Bronchial epithelial cell (primary cell): ENCODE measurements around the gene TSPAN2. TPM values are rescaled to one million over a fixed set of nuclear protein-coding genes. Genes with fewer than 3 reads are reported as not detected.

Experiments used
- DNase-seq: peaks from one replicate; pipeline ENCODE4 v3.0.0-alpha.2; 2010; ENCODE audit warnings: low read depth
- FAIRE-seq: peaks from 2 replicates; lab custom pipeline; 2011; peaks lifted over from hg19 to GRCh38; lab: Jason Lieb, UNC
- H3K27me3 ChIP-seq: 2 replicates; pipeline ENCODE4 v1.5.1; 2011; ENCODE audit warnings: low read length; ENCODE audit not compliant: control insufficient read depth, insufficient read depth
- H3K36me3 ChIP-seq: 2 replicates; pipeline ENCODE4 v1.5.1; 2011; ENCODE audit warnings: low read length; ENCODE audit not compliant: control insufficient read depth, insufficient read depth
- H3K4me3 ChIP-seq: 2 replicates; pipeline ENCODE4 v1.5.1; 2011; ENCODE audit warnings: mild to moderate bottlenecking, low read depth, low read length, control low read depth
- CTCF ChIP-seq: IDR thresholded peaks from 2 replicates; pipeline ENCODE4 v1.5.1; 2011; ENCODE audit warnings: mild to moderate bottlenecking, moderate library complexity, low read length, control low read depth, inconsistent platforms; ENCODE audit not compliant: insufficient read depth, severe bottlenecking
- total RNA-seq: library from RNA; depleted of rRNA; stranded (reverse); fragments of >200 nt; gene quantifications from 2 replicates; pipeline ENCODE4 v1.2.1, GENCODE V29; 2014

The TSPAN2 gene
- total RNA-seq, 1 donor from 2014 or later = 0.26 TPM

GRCh38 chr1:115113766-115114165, 24.5 kb upstream of the TSPAN2 start:
- peak; percentile 92 for FAIRE-seq

GRCh38 chr1:115112496-115113375, 23.4 kb upstream of the TSPAN2 start:
- no peaks in the 10 kb centered on the region for H3K27me3 ChIP-seq
- no peaks in the 10 kb centered on the region for H3K36me3 ChIP-seq
- no peak for DNase-seq
- peak; percentile 85 for TF ChIP-seq CTCF
- no peak for FAIRE-seq
- H3K4me3 ChIP-seq = no peak overlapping the region

More at GRCh38 chr1:115113766-115114165, 24.5 kb upstream of the TSPAN2 start:
- Histone ChIP-seq H3K36me3 (no peaks in the 10 kb centered on the region), H3K4me3 (no peak overlapping the region), H3K27me3 (no peaks in the 10 kb centered on the region)
- DNase-seq = no peak
- no peak for TF ChIP-seq CTCF

GRCh38 chr1:115107516-115108260, 18.4 kb upstream of the TSPAN2 start:
- H3K4me3 ChIP-seq = no peak overlapping the region
- no peak for FAIRE-seq
- no peak for TF ChIP-seq CTCF
- DNase-seq = no peak
- H3K27me3 ChIP-seq = no peaks in the 10 kb centered on the region
- no peaks in the 10 kb centered on the region for H3K36me3 ChIP-seq

GRCh38 chr1:115105831-115106230, 16.5 kb upstream of the TSPAN2 start:
- H3K27me3 ChIP-seq = no peaks in the 10 kb centered on the region
- DNase-seq (no peak), FAIRE-seq (no peak)
- TF ChIP-seq CTCF = no peak
- no peaks in the 10 kb centered on the region for H3K36me3 ChIP-seq
- no peak overlapping the region for H3K4me3 ChIP-seq

GRCh38 chr1:115099693-115100050, 10.4 kb upstream of the TSPAN2 start:
- H3K27me3 ChIP-seq = no peaks in the 10 kb centered on the region
- no peak overlapping the region for H3K4me3 ChIP-seq
- no peaks in the 10 kb centered on the region for H3K36me3 ChIP-seq
- DNase-seq (peak; percentile 90), FAIRE-seq (no peak)
- TF ChIP-seq CTCF = no peak
